Measurements from ENCODE around the gene TIGD7.

DNA sequence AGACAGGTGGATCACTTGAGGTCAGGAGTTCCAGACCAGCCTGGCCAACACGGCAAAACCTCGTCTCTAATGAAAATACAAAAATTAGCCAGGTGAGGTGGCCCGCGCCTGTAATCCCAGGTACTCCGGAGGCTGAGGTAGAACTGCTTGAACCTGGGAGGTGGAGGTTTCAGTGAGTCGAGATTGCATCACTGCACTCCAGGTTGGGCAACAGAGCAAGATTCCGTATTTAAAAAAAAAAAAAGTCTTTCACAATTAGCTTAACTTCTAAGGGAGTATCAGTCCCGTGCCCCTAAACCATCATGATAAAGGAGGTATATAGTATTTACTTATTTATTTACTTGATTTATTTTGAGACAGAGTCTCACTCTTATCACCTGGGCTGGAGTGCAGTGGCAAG, 45.4 kb downstream of the TIGD7 start:
- TF ChIP-seq POLR2A (IDR thresholded peaks at IDR 0.05; ENCODE audit: low read length) (no peak), GATA1 (IDR thresholded peaks at IDR 0.05; ENCODE audit: low read depth, low read length) (no peak)
